NB4 (cell line): Measurements from ENCODE around the gene FOXI1.

Source experiments
- DNase-seq: peaks from one replicate; pipeline ENCODE4 v3.0.0; 2010; ENCODE audit warnings: low read depth
- H3K4me3 ChIP-seq: one replicate; pipeline ENCODE4 v1.5.1; 2011; ENCODE audit warnings: mild to moderate bottlenecking, low read depth, low read length, moderate library complexity
- MYC ChIP-seq: IDR thresholded peaks from 2 replicates; pipeline ENCODE4 v1.6.1; 2011; ENCODE audit warnings: low read depth, low read length
- POLR2A ChIP-seq: IDR thresholded peaks from 2 replicates; pipeline ENCODE4 v1.6.1; 2011; ENCODE audit warnings: mild to moderate bottlenecking; ENCODE audit not compliant: insufficient read length; ENCODE audit errors: extremely low read depth
- TF ChIP-seq, protein P1 (sequence below): IDR thresholded peaks from 2 replicates; pipeline ENCODE4 v1.6.1; 2011; ENCODE audit warnings: low read depth, low read length
- TF ChIP-seq, protein P2 (sequence below): IDR thresholded peaks from one replicate; pipeline ENCODE4 v1.5.1; 2012; ENCODE audit warnings: low read depth, low read length

FOXI1 gene

DNA sequence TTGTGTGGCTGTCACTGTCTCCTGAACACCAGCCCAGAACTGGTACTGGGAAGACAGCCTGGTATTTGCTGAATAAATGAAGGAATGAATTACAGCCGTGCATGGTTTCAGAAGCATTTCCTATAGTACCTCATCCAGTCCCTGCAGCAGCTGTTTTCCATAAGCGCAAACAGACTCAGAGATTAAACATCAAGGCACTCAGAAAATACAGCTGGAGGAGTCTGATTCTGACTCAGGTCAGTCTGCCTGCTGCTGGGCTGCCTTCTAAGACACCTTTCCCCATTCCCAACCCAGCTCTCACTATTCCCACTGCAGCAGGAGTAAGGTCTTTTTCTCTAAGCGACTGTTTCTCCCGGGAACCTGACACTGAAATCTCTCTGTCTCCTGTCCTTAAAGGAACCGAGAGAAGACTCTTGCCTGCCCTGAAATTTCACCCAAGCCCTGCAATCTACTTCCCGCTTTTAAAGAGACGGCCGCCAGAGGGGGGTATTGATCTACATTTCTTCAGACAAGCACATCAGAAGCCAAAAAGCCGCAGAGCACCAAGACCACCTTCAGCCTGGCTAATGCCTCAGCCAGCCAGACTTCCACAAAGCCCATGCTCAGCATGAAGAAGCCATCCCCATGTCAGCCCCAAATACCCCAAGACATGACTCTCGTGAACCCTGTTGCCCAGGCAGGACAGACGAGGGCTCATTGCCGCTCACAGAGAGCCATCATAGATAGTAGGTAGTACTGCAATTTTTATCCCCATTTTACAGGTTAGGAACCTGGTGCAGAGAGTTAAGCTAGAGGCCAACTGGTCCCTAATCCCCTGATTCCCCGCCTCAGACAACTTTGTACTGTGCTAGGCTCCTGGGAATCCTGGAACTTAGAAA, 5.4 kb upstream of the FOXI1 start:
- no peak for TF ChIP-seq MYC
- TF ChIP-seq, protein P1, sequence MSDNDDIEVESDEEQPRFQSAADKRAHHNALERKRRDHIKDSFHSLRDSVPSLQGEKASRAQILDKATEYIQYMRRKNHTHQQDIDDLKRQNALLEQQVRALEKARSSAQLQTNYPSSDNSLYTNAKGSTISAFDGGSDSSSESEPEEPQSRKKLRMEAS = no peak
- TF ChIP-seq, protein P2, sequence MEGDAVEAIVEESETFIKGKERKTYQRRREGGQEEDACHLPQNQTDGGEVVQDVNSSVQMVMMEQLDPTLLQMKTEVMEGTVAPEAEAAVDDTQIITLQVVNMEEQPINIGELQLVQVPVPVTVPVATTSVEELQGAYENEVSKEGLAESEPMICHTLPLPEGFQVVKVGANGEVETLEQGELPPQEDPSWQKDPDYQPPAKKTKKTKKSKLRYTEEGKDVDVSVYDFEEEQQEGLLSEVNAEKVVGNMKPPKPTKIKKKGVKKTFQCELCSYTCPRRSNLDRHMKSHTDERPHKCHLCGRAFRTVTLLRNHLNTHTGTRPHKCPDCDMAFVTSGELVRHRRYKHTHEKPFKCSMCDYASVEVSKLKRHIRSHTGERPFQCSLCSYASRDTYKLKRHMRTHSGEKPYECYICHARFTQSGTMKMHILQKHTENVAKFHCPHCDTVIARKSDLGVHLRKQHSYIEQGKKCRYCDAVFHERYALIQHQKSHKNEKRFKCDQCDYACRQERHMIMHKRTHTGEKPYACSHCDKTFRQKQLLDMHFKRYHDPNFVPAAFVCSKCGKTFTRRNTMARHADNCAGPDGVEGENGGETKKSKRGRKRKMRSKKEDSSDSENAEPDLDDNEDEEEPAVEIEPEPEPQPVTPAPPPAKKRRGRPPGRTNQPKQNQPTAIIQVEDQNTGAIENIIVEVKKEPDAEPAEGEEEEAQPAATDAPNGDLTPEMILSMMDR = peak; percentile 56
- TF ChIP-seq POLR2A = no peak
- no peak overlapping the region for H3K4me3 ChIP-seq
- DNase-seq = peak; percentile 83

DNA sequence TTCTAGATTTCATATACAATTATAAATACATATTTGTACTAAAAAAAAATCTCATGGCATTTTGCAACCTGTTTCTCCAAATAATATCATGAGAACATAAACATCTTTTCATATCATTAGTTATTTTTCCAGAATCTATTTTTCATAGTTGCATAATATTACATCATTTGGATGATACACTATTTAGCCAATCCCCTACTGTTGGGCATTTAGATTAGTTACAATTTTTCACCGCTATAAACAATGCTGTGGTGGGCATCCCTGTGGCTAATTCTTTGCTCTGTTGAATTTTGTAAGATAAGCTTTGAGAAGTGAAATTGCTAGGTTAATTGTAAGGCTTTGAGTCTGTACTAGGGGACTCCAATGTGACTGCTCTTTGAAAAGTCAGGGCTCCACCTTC, 2.2 kb upstream of the FOXI1 start:
- no peak for DNase-seq
- TF ChIP-seq MYC (no peak), POLR2A (no peak)
- TF ChIP-seq, protein P1 = no peak
- TF ChIP-seq, protein P2 = no peak
- no peak overlapping the region for H3K4me3 ChIP-seq

DNA sequence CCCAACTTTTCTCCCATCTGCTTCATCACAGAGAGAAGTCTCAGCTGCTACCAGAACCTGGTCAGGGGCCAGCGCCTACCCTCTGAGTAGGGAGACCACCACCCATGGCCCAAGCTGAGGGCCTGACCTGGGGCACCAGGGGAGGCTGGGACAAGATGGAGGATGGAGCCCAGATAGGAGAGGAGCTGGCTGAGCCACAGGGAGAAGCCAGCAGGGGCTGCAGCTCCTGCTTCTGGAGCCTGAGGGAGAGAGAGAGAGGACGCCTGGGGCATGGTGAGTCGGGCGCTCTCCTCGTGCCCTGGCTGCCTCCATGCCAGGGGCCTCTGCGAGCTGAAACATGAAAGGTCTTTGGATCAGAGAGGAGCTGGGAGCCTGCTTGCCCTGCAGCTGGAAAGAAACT, 1.4 kb upstream of the FOXI1 start:
- no peak for DNase-seq
- TF ChIP-seq, protein P2 = no peak
- TF ChIP-seq MYC (no peak), POLR2A (no peak)
- TF ChIP-seq, protein P1 = no peak
- no peak overlapping the region for H3K4me3 ChIP-seq

DNA sequence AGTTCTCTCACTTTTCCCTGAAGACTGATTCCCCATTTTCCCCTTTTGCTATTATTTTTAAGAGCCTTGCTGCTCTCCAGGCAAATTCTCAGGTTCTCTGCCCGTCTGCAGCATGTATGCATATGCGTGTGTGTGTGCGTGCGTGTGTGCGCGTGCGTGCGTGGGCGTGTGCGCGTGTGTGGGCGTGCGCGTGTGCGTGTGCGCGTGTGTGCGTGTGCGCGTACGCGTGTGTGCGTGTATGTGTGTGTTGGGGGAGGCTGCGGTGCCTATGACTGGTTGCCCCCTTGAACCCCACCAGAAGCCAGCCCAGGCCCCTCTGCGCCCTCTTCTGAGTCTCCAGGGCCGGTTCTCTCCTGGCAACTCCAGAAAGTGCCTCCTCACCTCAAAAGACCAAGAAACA, 987 bp upstream of the FOXI1 start:
- DNase-seq = no peak
- no peak overlapping the region for H3K4me3 ChIP-seq
- TF ChIP-seq POLR2A = no peak
- TF ChIP-seq, protein P1 = no peak
- TF ChIP-seq, protein P2 = no peak
- TF ChIP-seq MYC = no peak

DNA sequence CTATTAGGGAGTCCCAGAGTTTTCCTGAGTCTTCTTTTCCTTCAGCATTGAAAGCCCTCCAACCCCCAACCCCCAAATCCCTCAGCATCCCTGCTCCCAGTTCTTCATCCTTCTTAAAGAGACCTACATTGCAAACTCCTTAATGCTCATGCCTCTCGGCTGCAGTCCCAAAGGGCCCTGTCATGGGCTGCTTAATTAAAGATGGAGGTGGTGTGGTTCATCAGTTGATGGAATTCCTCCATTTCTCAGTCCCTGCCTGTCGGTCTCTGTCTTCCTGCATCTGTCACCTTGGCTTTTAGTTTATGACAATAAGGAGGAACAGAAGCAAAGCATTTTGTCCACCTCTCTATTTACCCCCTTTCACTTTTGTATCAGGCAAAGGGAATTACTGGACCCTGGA, 2.0 kb downstream of the FOXI1 start:
- TF ChIP-seq MYC = no peak
- no peak overlapping the region for H3K4me3 ChIP-seq

DNA sequence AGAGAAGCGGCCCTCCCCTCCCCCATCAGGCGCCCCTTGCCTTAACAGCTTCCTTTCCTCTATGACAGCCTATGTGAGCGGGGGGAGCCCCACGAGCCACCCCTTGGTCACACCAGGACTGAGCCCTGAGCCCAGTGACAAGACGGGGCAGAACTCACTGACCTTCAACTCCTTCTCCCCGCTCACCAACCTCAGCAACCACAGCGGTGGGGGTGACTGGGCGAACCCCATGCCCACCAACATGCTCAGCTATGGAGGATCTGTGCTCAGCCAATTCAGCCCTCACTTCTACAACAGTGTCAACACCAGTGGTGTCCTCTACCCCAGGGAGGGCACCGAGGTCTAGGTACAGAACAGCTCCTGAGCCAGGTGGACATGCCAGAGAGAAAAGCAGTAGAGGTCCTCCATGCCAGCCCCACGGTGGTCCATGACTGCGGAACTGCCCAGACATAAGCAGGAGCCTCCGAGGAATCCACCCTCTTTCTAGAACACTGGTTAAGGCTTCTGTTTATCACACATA, 2.6 kb downstream of the FOXI1 start:
- TF ChIP-seq, protein P1 = no peak
- TF ChIP-seq POLR2A (no peak), MYC (no peak)
- H3K4me3 ChIP-seq = no peak overlapping the region
- no peak for DNase-seq

More for the DNA sequence above, 2.0 kb downstream of the FOXI1 start:
- DNase-seq = no peak
